HepG2 (cell line): Measurements from ENCODE around the gene ARL3. TPM values are rescaled to one million over a fixed set of nuclear protein-coding genes. Genes with fewer than 3 reads are reported as not detected.

ENCODE experiments used
- BHLHE40 ChIP-seq: IDR thresholded peaks from 2 replicates; pipeline ENCODE4 v1.6.1; 2011; ENCODE audit warnings: low read length, improper control_type of control experiment
- CBX5 ChIP-seq: sonication (generic); formaldehyde crosslinking; IDR thresholded peaks from 2 replicates; pipeline ENCODE4 v1.4.0; 2020; ENCODE audit warnings: missing genetic modification reagents, borderline replicate concordance
- CEBPB ChIP-seq: IDR thresholded peaks from 2 replicates; pipeline ENCODE4 v1.6.1; 2011; ENCODE audit warnings: low read depth, low read length, improper control_type of control experiment, borderline replicate concordance
- FOSL2 ChIP-seq: sonication (generic); formaldehyde crosslinking; IDR thresholded peaks from 2 replicates; pipeline ENCODE4 v1.4.0; 2020; ENCODE audit warnings: missing genetic modification reagents
- HIVEP1 ChIP-seq: sonication (generic); formaldehyde crosslinking; IDR thresholded peaks from 2 replicates; pipeline ENCODE4 v1.4.0; 2020; ENCODE audit warnings: mild to moderate bottlenecking, missing genetic modification reagents
- MXD4 ChIP-seq: IDR thresholded peaks from 2 replicates; pipeline ENCODE4 v1.6.1; 2016; ENCODE audit warnings: mild to moderate bottlenecking, missing biosample characterization, missing genetic modification reagents
- PPARG ChIP-seq: conservative IDR thresholded peaks from 2 replicates; pipeline ENCODE4 v1.6.1; 2016; ENCODE audit warnings: missing biosample characterization, missing genetic modification reagents
- ZBTB7B ChIP-seq: sonication (generic); formaldehyde crosslinking; IDR thresholded peaks from 2 replicates; pipeline ENCODE4 v1.4.0; 2020; ENCODE audit warnings: missing genetic modification reagents
- ZNF263 ChIP-seq: sonication (generic); formaldehyde crosslinking; IDR thresholded peaks from 2 replicates; pipeline ENCODE4 v1.4.0; 2020; ENCODE audit warnings: missing genetic modification reagents
- ZNF660 ChIP-seq: sonication (generic); formaldehyde crosslinking; IDR thresholded peaks from 2 replicates; pipeline ENCODE4 v1.5.1; 2020; ENCODE audit warnings: mild to moderate bottlenecking, low read depth, missing genetic modification reagents, borderline replicate concordance
- ZSCAN30 ChIP-seq: sonication (generic); formaldehyde crosslinking; IDR thresholded peaks from 2 replicates; pipeline ENCODE4 v1.5.0; 2020; ENCODE audit warnings: mild to moderate bottlenecking, missing genetic modification reagents
- polyA plus RNA-seq, 8 experiments: library from polyadenylated mRNA; depleted of rRNA in 3 of 8; stranded (reverse) in 7 of 8; unstranded in 1 of 8; fragments of >200 nt; fragmentation: Illumina TruSeq in 4 of 8; extraction: Trizol in 4 of 8; gene quantifications; 2 replicates each; pipeline versions ENCODE4 v1.2.1 to v1.2.3, GENCODE V29; 2011 to 2016; ENCODE audit warnings: low read depth in 4 of 8, missing spikeins in 1 of 8, mixed read lengths in 1 of 8; ENCODE audit not compliant: insufficient read depth in 1 of 8
- total RNA-seq, 5 experiments: library from RNA; depleted of rRNA; stranded (reverse); fragments of >200 nt; fragmentation: Illumina TruSeq; extraction: Trizol; gene quantifications; 2 replicates each; pipeline ENCODE4 v1.2.3, GENCODE V29; 2016; ENCODE audit warnings: low read depth in 1 of 5
- TF ChIP-seq, protein P1 (sequence below): sonication (generic); formaldehyde crosslinking; IDR thresholded peaks from 2 replicates; pipeline ENCODE4 v1.4.0; 2020; ENCODE audit warnings: mild to moderate bottlenecking, missing genetic modification reagents
- TF ChIP-seq, protein P2 (sequence below): sonication (generic); formaldehyde crosslinking; IDR thresholded peaks from 2 replicates; pipeline ENCODE4 v1.5.1; 2020; ENCODE audit warnings: missing genetic modification reagents, mild to moderate bottlenecking, borderline replicate concordance
- TF ChIP-seq, protein P3 (sequence below): sonication (generic); formaldehyde crosslinking; IDR thresholded peaks from 2 replicates; pipeline ENCODE4 v1.5.0; 2020; ENCODE audit warnings: mild to moderate bottlenecking, missing genetic modification reagents, borderline replicate concordance
- TF ChIP-seq, protein P4 (sequence below): sonication (generic); formaldehyde crosslinking; IDR thresholded peaks from 2 replicates; pipeline ENCODE4 v1.4.0; 2020; ENCODE audit warnings: missing genetic modification reagents, borderline replicate concordance

The ARL3 gene
- total and polyA plus RNA-seq, 2 of the 13 experiments (the other 11 are each of a cell fraction or from before 2014, with no cell fraction given): 5.2 to 6.6 TPM

- TF ChIP-seq ZNF263 (0 out of 2 replicates have a peak, but pooled peaks have one; percentile 23), ZSCAN30 (no peak), CEBPB (no peak), CBX5 (CRISPR knock-in tag) (0 out of 2 replicates have a peak, but pooled peaks have one; percentile 43), MXD4 (CRISPR knock-in tag) (0 out of 2 replicates have a peak, but pooled peaks have one; percentile 42), ZNF660 (CRISPR knock-in tag) (no peak), BHLHE40 (0 out of 2 replicates have a peak, but pooled peaks have one; percentile 39), HIVEP1 (CRISPR knock-in tag) (no peak), FOSL2 (CRISPR knock-in tag) (peak; percentile 38; the same call in 1 of the 2 replicates), ZBTB7B (no peak), PPARG (CRISPR knock-in tag) (0 out of 2 replicates have a peak, but pooled peaks have one; percentile 13)
- TF ChIP-seq, protein P1, sequence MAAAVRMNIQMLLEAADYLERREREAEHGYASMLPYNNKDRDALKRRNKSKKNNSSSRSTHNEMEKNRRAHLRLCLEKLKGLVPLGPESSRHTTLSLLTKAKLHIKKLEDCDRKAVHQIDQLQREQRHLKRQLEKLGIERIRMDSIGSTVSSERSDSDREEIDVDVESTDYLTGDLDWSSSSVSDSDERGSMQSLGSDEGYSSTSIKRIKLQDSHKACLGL (CRISPR knock-in tag): no peak
- TF ChIP-seq, protein P2, sequence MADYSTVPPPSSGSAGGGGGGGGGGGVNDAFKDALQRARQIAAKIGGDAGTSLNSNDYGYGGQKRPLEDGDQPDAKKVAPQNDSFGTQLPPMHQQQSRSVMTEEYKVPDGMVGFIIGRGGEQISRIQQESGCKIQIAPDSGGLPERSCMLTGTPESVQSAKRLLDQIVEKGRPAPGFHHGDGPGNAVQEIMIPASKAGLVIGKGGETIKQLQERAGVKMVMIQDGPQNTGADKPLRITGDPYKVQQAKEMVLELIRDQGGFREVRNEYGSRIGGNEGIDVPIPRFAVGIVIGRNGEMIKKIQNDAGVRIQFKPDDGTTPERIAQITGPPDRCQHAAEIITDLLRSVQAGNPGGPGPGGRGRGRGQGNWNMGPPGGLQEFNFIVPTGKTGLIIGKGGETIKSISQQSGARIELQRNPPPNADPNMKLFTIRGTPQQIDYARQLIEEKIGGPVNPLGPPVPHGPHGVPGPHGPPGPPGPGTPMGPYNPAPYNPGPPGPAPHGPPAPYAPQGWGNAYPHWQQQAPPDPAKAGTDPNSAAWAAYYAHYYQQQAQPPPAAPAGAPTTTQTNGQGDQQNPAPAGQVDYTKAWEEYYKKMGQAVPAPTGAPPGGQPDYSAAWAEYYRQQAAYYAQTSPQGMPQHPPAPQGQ (CRISPR knock-in tag): no peak
- TF ChIP-seq, protein P3, sequence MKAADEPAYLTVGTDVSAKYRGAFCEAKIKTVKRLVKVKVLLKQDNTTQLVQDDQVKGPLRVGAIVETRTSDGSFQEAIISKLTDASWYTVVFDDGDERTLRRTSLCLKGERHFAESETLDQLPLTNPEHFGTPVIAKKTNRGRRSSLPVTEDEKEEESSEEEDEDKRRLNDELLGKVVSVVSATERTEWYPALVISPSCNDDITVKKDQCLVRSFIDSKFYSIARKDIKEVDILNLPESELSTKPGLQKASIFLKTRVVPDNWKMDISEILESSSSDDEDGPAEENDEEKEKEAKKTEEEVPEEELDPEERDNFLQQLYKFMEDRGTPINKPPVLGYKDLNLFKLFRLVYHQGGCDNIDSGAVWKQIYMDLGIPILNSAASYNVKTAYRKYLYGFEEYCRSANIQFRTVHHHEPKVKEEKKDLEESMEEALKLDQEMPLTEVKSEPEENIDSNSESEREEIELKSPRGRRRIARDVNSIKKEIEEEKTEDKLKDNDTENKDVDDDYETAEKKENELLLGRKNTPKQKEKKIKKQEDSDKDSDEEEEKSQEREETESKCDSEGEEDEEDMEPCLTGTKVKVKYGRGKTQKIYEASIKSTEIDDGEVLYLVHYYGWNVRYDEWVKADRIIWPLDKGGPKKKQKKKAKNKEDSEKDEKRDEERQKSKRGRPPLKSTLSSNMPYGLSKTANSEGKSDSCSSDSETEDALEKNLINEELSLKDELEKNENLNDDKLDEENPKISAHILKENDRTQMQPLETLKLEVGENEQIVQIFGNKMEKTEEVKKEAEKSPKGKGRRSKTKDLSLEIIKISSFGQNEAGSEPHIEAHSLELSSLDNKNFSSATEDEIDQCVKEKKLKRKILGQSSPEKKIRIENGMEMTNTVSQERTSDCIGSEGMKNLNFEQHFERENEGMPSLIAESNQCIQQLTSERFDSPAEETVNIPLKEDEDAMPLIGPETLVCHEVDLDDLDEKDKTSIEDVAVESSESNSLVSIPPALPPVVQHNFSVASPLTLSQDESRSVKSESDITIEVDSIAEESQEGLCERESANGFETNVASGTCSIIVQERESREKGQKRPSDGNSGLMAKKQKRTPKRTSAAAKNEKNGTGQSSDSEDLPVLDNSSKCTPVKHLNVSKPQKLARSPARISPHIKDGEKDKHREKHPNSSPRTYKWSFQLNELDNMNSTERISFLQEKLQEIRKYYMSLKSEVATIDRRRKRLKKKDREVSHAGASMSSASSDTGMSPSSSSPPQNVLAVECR (CRISPR knock-in tag): peak; percentile 19; the same call in 1 of the 2 replicates
- TF ChIP-seq, protein P4, sequence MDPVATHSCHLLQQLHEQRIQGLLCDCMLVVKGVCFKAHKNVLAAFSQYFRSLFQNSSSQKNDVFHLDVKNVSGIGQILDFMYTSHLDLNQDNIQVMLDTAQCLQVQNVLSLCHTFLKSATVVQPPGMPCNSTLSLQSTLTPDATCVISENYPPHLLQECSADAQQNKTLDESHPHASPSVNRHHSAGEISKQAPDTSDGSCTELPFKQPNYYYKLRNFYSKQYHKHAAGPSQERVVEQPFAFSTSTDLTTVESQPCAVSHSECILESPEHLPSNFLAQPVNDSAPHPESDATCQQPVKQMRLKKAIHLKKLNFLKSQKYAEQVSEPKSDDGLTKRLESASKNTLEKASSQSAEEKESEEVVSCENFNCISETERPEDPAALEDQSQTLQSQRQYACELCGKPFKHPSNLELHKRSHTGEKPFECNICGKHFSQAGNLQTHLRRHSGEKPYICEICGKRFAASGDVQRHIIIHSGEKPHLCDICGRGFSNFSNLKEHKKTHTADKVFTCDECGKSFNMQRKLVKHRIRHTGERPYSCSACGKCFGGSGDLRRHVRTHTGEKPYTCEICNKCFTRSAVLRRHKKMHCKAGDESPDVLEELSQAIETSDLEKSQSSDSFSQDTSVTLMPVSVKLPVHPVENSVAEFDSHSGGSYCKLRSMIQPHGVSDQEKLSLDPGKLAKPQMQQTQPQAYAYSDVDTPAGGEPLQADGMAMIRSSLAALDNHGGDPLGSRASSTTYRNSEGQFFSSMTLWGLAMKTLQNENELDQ: no peak
Observed at GRCh38 chr10:102729029-102730026, 15.1 kb upstream of the ARL3 start (continued).
